Measurements from ENCODE around the gene NOP9.

Gene NOP9

DNA sequence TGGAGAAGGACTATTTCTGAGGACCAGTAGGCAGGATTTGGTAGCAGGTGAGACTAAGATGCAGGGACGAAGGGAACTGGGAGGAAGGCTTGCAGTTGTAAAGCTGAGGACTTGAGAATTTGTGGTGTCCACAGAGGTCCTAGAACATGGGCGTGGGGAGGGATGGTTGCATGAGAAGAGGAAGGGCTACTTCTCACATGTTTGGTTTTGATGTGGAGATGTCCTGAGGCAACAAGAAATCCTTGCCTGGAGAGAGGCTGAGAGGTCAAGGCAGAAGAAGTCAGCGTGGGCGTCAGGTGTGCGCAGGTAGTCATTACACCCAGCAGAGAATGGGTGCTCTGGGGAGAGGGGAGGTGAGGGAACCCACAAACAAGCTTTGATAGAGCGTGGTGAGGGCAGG, 22.6 kb upstream of the NOP9 start:
- no peak for DNase-seq (ENCODE audit: low read depth)
- TF ChIP-seq, protein P1, sequence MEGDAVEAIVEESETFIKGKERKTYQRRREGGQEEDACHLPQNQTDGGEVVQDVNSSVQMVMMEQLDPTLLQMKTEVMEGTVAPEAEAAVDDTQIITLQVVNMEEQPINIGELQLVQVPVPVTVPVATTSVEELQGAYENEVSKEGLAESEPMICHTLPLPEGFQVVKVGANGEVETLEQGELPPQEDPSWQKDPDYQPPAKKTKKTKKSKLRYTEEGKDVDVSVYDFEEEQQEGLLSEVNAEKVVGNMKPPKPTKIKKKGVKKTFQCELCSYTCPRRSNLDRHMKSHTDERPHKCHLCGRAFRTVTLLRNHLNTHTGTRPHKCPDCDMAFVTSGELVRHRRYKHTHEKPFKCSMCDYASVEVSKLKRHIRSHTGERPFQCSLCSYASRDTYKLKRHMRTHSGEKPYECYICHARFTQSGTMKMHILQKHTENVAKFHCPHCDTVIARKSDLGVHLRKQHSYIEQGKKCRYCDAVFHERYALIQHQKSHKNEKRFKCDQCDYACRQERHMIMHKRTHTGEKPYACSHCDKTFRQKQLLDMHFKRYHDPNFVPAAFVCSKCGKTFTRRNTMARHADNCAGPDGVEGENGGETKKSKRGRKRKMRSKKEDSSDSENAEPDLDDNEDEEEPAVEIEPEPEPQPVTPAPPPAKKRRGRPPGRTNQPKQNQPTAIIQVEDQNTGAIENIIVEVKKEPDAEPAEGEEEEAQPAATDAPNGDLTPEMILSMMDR (IDR thresholded peaks at IDR 0.05; ENCODE audit: low read depth, low read length, missing control alignments), result no peak
- in situ Hi-C loops (cut with HindIII; ENCODE audit: low sequenced_read_pairs), result no loop called here
- H3K4me3 ChIP-seq (ENCODE audit: low read depth, low read length), result no peak overlapping the region

GRCh38 chr14:24277606-24278321, 21.9 kb upstream of the NOP9 start:
- DNase-seq (ENCODE audit: low read depth), result no peak
- in situ Hi-C loops (cut with HindIII; ENCODE audit: low sequenced_read_pairs), result no loop called here
- H3K4me3 ChIP-seq (ENCODE audit: low read depth, low read length), result no peak overlapping the region

DNA sequence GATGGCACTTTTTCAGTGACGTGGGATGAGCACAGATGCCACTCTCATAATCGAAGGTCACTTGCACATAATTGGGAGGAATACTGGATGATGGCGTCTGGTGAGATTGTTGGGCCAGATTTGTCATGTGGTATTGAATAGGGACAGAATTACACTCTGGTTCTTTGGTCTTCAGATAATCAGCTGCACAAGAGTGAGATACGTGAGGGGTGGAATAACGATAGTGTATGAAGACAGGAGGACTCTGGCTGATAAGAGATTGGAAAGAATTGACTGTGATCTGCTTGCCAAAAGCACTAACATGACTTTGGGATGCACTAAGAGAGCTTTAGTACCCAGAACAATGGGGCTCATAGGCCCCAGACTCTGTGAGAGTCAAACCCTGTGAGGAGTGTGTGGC, 21.2 kb upstream of the NOP9 start:
- no peak overlapping the region for H3K4me3 ChIP-seq (ENCODE audit: low read depth, low read length)
- no peak for DNase-seq (ENCODE audit: low read depth)
- in situ Hi-C loops (cut with HindIII; ENCODE audit: low sequenced_read_pairs), result no loop called here
- TF ChIP-seq, protein P1 (IDR thresholded peaks at IDR 0.05; ENCODE audit: low read depth, low read length, missing control alignments), result no peak

More at GRCh38 chr14:24277606-24278321, 21.9 kb upstream of the NOP9 start:
- TF ChIP-seq, protein P1 (IDR thresholded peaks at IDR 0.05; ENCODE audit: low read depth, low read length, missing control alignments), result no peak

- DNase-seq (ENCODE audit: low read depth), result no peak
- TF ChIP-seq, protein P1 (IDR thresholded peaks at IDR 0.05; ENCODE audit: low read depth, low read length, missing control alignments), result no peak
- H3K4me3 ChIP-seq (ENCODE audit: low read depth, low read length), result no peak overlapping the region
- in situ Hi-C loops (cut with HindIII; ENCODE audit: low sequenced_read_pairs), result no loop called here
These were observed 20.1 kb upstream of the NOP9 start for GRCh38 chr14:24279301-24280186.

DNA sequence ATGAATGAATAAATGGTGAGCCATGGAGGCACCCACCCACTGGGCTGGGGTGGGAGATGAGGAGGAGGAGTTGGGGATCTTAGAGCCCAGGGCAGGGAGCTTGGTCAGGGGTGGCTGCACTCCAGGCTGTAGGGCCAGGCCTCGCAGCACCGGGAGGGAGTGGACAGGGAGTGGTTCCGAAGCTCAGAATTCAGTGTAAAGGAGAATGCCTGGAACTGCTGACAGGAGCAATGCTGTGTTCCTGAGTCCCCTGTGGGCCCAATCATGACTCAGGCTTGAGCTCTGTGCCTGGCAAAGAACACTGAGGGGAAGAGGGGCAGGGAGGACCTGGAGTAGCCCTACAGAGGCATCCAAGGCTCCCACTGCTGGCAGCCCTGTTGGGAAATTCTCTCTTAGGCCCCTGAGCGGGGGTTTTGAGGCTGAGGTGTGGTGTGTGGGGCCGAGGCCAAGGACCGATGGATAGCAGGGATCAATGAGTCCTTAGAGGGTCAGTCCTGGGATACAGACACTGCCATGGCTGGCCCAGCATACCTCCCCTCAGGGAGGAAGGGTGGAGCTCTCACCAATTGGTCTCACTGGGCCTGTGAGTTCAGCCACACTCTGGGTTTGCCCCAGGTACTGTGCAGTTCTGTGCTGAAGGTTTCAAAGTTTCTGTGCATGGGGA, 18.7 kb upstream of the NOP9 start:
- in situ Hi-C loops (cut with HindIII; ENCODE audit: low sequenced_read_pairs), result no loop called here
- TF ChIP-seq, protein P1 (IDR thresholded peaks at IDR 0.05; ENCODE audit: low read depth, low read length, missing control alignments), result no peak
- DNase-seq (ENCODE audit: low read depth), result no peak
- no peak overlapping the region for H3K4me3 ChIP-seq (ENCODE audit: low read depth, low read length)

- TF ChIP-seq, protein P1 (IDR thresholded peaks at IDR 0.05; ENCODE audit: low read depth, low read length, missing control alignments), result no peak
- in situ Hi-C loops (cut with HindIII; ENCODE audit: low sequenced_read_pairs), result no loop called here
- H3K4me3 ChIP-seq (ENCODE audit: low read depth, low read length), result no peak overlapping the region
- no peak for DNase-seq (ENCODE audit: low read depth)
These were observed 18.0 kb upstream of the NOP9 start for GRCh38 chr14:24281636-24282035.

Data from astrocyte of the cerebellum (primary cell).